SK-N-SH treated with all-trans-retinoic acid at 6 μM for 48 hours (cell line): ENCODE data around the gene MED20.

Source experiments
- BACH2 ChIP-seq: fragments of 250-450 bp; sonication (Bioruptor Pico); IDR thresholded peaks from 2 replicates; pipeline ENCODE4 v1.9.0; 2021; ENCODE audit warnings: mild to moderate bottlenecking, borderline replicate concordance
- CSRNP3 ChIP-seq: fragments of 250-450 bp; sonication (Bioruptor Pico); IDR thresholded peaks from 2 replicates; pipeline ENCODE4 v1.5.1; 2021; ENCODE audit warnings: mild to moderate bottlenecking, moderate library complexity
- ESRRG ChIP-seq: fragments of 250-450 bp; sonication (Bioruptor Pico); IDR thresholded peaks from 2 replicates; pipeline ENCODE4 v1.6.1; 2021; ENCODE audit warnings: mild to moderate bottlenecking
- GLIS3 ChIP-seq: fragments of 250-450 bp; sonication (Bioruptor Pico); IDR thresholded peaks from 2 replicates; pipeline ENCODE4 v1.5.0; 2020; ENCODE audit warnings: mild to moderate bottlenecking, moderate library complexity
- ISL1 ChIP-seq: fragments of 250-450 bp; sonication (Bioruptor Pico); IDR thresholded peaks from 2 replicates; pipeline ENCODE4 v2.1.2; 2022; ENCODE audit warnings: mild to moderate bottlenecking, moderate library complexity
- RARB ChIP-seq: fragments of 250-450 bp; sonication (Bioruptor Pico); IDR thresholded peaks from 2 replicates; pipeline ENCODE4 v1.8.0; 2021; ENCODE audit warnings: mild to moderate bottlenecking, moderate library complexity
- TCF4 ChIP-seq: fragments of 250-450 bp; sonication (Bioruptor Pico); IDR thresholded peaks from 2 replicates; pipeline ENCODE4 v1.8.0; 2021; ENCODE audit warnings: mild to moderate bottlenecking, moderate library complexity, borderline replicate concordance
- TOX ChIP-seq: fragments of 250-450 bp; sonication (Bioruptor Pico); IDR thresholded peaks from 2 replicates; pipeline ENCODE4 v1.8.0; 2021; ENCODE audit warnings: mild to moderate bottlenecking, moderate library complexity, borderline replicate concordance
- ZFP3 ChIP-seq: fragments of 250-450 bp; sonication (Bioruptor Pico); IDR thresholded peaks from 2 replicates; pipeline ENCODE4 v1.5.0; 2020; ENCODE audit warnings: mild to moderate bottlenecking, moderate library complexity
- ZFP30 ChIP-seq: fragments of 450-650 bp; formaldehyde crosslinking; IDR thresholded peaks from 2 replicates; pipeline ENCODE4 v1.5.0; 2022; ENCODE audit warnings: mild to moderate bottlenecking, moderate library complexity
- ZNF565 ChIP-seq: fragments of 450-650 bp; formaldehyde crosslinking; conservative IDR thresholded peaks from 2 replicates; pipeline ENCODE4 v1.5.0; 2020; ENCODE audit warnings: low read depth, mild to moderate bottlenecking, moderate library complexity
- ZNF8 ChIP-seq: fragments of 450-650 bp; formaldehyde crosslinking; IDR thresholded peaks from 2 replicates; pipeline ENCODE4 v1.5.0; 2020; ENCODE audit warnings: mild to moderate bottlenecking, moderate library complexity
- TF ChIP-seq, protein P1 (sequence below): fragments of 250-450 bp; sonication (Bioruptor Pico); IDR thresholded peaks from 2 replicates; pipeline ENCODE4 v1.5.1; 2020; ENCODE audit warnings: low read depth, mild to moderate bottlenecking, moderate library complexity
- TF ChIP-seq, protein P2 (sequence below): fragments of 250-450 bp; sonication (Bioruptor Pico); IDR thresholded peaks from 2 replicates; pipeline ENCODE4 v1.8.0; 2020; ENCODE audit warnings: mild to moderate bottlenecking, moderate library complexity, borderline replicate concordance

DNA sequence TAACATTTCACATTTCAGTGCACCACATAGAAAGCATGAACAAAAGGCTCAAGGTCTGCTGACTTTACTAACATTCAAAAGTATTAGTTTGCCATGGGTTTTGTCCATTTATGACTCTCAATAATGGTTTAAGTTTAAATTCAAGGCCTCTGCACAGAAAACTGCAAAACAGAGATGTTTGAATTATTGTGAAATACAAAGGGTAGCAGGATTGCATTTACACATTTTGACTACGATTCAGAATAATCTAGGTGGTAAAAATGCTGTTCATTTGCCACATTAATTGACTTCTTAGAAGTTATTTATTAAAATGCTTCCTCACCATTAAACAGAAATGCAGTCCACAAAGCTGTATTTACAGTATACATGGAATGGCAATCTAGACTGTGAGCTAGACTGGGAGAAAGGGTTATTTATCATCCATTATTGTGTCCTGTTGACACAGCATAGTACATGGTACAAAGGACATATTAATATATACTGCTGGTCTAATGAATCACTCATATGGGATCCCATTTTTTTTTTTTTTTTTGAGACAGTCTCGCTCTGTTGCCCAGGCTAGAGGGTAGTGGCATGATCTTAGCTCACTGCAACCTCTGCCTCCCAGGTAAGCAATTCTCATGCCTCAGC lies 43.8 kb downstream of the MED20 start:
- no peak for TF ChIP-seq BACH2 (CRISPR knock-in tag)
- TF ChIP-seq RARB (CRISPR knock-in tag) = no peak
- TF ChIP-seq, protein P1, sequence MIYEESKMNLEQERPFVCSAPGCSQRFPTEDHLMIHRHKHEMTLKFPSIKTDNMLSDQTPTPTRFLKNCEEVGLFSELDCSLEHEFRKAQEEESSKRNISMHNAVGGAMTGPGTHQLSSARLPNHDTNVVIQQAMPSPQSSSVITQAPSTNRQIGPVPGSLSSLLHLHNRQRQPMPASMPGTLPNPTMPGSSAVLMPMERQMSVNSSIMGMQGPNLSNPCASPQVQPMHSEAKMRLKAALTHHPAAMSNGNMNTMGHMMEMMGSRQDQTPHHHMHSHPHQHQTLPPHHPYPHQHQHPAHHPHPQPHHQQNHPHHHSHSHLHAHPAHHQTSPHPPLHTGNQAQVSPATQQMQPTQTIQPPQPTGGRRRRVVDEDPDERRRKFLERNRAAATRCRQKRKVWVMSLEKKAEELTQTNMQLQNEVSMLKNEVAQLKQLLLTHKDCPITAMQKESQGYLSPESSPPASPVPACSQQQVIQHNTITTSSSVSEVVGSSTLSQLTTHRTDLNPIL (CRISPR knock-in tag) = no peak
- no peak for TF ChIP-seq TOX (CRISPR knock-in tag)
- TF ChIP-seq ZFP3 = no peak
- TF ChIP-seq ESRRG (CRISPR knock-in tag) = no peak
- TF ChIP-seq, protein P2, sequence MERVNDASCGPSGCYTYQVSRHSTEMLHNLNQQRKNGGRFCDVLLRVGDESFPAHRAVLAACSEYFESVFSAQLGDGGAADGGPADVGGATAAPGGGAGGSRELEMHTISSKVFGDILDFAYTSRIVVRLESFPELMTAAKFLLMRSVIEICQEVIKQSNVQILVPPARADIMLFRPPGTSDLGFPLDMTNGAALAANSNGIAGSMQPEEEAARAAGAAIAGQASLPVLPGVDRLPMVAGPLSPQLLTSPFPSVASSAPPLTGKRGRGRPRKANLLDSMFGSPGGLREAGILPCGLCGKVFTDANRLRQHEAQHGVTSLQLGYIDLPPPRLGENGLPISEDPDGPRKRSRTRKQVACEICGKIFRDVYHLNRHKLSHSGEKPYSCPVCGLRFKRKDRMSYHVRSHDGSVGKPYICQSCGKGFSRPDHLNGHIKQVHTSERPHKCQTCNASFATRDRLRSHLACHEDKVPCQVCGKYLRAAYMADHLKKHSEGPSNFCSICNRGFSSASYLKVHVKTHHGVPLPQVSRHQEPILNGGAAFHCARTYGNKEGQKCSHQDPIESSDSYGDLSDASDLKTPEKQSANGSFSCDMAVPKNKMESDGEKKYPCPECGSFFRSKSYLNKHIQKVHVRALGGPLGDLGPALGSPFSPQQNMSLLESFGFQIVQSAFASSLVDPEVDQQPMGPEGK (CRISPR knock-in tag) = no peak
- no peak for TF ChIP-seq ZFP30 (CRISPR knock-in tag)
- no peak for TF ChIP-seq ZNF8
- TF ChIP-seq ISL1 (CRISPR knock-in tag) = no peak
- no peak for TF ChIP-seq CSRNP3 (CRISPR knock-in tag)
- TF ChIP-seq TCF4 (CRISPR knock-in tag) = no peak
- TF ChIP-seq ZNF565 = no peak
- no peak for TF ChIP-seq GLIS3 (CRISPR knock-in tag)
